GM12878 (cell line): ENCODE measurements around the gene NME7. TPM values are rescaled to one million over a fixed set of nuclear protein-coding genes. Genes with fewer than 3 reads are reported as not detected.

ENCODE experiments used
- ATAC-seq: fragments of 200-7000 bp; cut with Tn5 transposase; 3 replicates; pipeline ENCODE4 v1.9.1; 2020; ENCODE audit warnings: mild to moderate bottlenecking, moderate library complexity
- BruUV-seq: library from RNA; stranded (reverse); fragments of 400-500 nt; replicated peaks from 2 replicates; lab custom pipeline; 2021; lab: Mats Ljungman, UMichigan
- CTCF ChIA-PET: fragments of 300-600 bp; sonication (Branson Sonifier 250); formaldehyde crosslinking; extraction: SDS; loops from one replicate; lab custom pipeline; 2021; ENCODE audit warnings: inconsistent platforms; lab: Yijun Ruan, JAX
- POLR2A ChIA-PET: fragments of 350-600 bp; formaldehyde crosslinking; extraction: SDS; loops from one replicate; lab custom pipeline; 2021; ENCODE audit warnings: inconsistent platforms; lab: Charles Lee
- RAD21 ChIA-PET: fragments of 300-600 bp; sonication (Branson Sonifier 250); formaldehyde crosslinking; loops from one replicate; lab custom pipeline; 2023; ENCODE audit warnings: antibody characterized with exemption; ENCODE audit not compliant: unreplicated experiment; lab: Charles Lee
- SMC1A ChIA-PET: fragments of 300-600 bp; sonication (Branson Sonifier 250); formaldehyde crosslinking; loops from one replicate; lab custom pipeline; 2023; ENCODE audit not compliant: unreplicated experiment, uncharacterized antibody; lab: Charles Lee
- DNase-seq: peaks from one replicate; pipeline ENCODE4 v3.0.0-alpha.2; 2011; ENCODE audit warnings: low read depth, low spot score
- FAIRE-seq: peaks from 3 replicates; lab custom pipeline; 2011; peaks lifted over from hg19 to GRCh38; lab: Jason Lieb, UNC
- H2AFZ ChIP-seq: 2 replicates; pipeline ENCODE4 v1.6.0; 2011; ENCODE audit warnings: low read depth, low read length, control low read depth; ENCODE audit not compliant: control insufficient read depth
- H3K27ac ChIP-seq: 2 replicates; pipeline ENCODE4 v1.5.1; 2011; ENCODE audit warnings: control low read depth; ENCODE audit not compliant: control insufficient read depth, insufficient read depth
- H3K27me3 ChIP-seq, 2 experiments: replicated peaks in 1 of 2; 2 replicates each; pipeline versions ENCODE4 v1.6.0 to v1.6.1; 2011; ENCODE audit warnings: low read length in 1 of 2; ENCODE audit not compliant: control insufficient read depth in 2 of 2, insufficient read depth in 2 of 2
- H3K36me3 ChIP-seq, 2 experiments: 2 replicates each; pipeline ENCODE4 v1.5.1; 2011; ENCODE audit warnings: low read length in 1 of 2; ENCODE audit not compliant: control insufficient read depth in 2 of 2, insufficient read depth in 2 of 2
- H3K4me1 ChIP-seq: 2 replicates; pipeline ENCODE4 v1.6.1; 2011; ENCODE audit warnings: mild to moderate bottlenecking, low read length, moderate library complexity, mixed read lengths; ENCODE audit not compliant: control insufficient read depth, insufficient read depth
- H3K4me2 ChIP-seq: 2 replicates; pipeline ENCODE4 v1.6.0; 2011; ENCODE audit warnings: control low read depth; ENCODE audit not compliant: control insufficient read depth, insufficient read depth
- H3K4me3 ChIP-seq: fragments of 200-600 bp; sonication (generic); 2 replicates; pipeline ENCODE4 v1.5.1; 2016
- H3K79me2 ChIP-seq: 2 replicates; pipeline ENCODE4 v1.6.0; 2011; ENCODE audit warnings: low read length; ENCODE audit not compliant: control insufficient read depth, insufficient read depth
- H3K9ac ChIP-seq: 2 replicates; pipeline ENCODE4 v1.8.0; 2011; ENCODE audit warnings: low read length, control low read depth, mixed read lengths; ENCODE audit not compliant: control insufficient read depth, insufficient read depth
- H3K9me3 ChIP-seq: replicated peaks from 3 replicates; pipeline ENCODE4 v1.5.1; 2011; ENCODE audit warnings: mild to moderate bottlenecking, low read length; ENCODE audit not compliant: control insufficient read depth, insufficient read depth
- H4K20me1 ChIP-seq: 2 replicates; pipeline ENCODE4 v1.6.0; 2011; ENCODE audit not compliant: control insufficient read depth, insufficient read depth
- ATF2 ChIP-seq: IDR thresholded peaks from 2 replicates; pipeline ENCODE4 v1.6.1; 2012; ENCODE audit warnings: low read length, inconsistent platforms
- BCLAF1 ChIP-seq: fragments of 450-650 bp; IDR thresholded peaks from 2 replicates; pipeline ENCODE4 v1.6.1; 2017; ENCODE audit warnings: antibody characterized with exemption, mild to moderate bottlenecking, moderate library complexity
- CEBPZ ChIP-seq: fragments of 150-350 bp; IDR thresholded peaks from 2 replicates; pipeline ENCODE4 v1.6.1; 2016; ENCODE audit warnings: low read depth, low read length
- CREB1 ChIP-seq: IDR thresholded peaks from 2 replicates; pipeline ENCODE4 v1.6.1; 2012; ENCODE audit warnings: low read depth, mild to moderate bottlenecking, inconsistent platforms
- IKZF1 ChIP-seq: fragments of 450-650 bp; conservative IDR thresholded peaks from 2 replicates; pipeline ENCODE4 v1.6.1; 2017; ENCODE audit warnings: antibody characterized with exemption, mild to moderate bottlenecking
- JUNB ChIP-seq: IDR thresholded peaks from 2 replicates; pipeline ENCODE4 v1.6.1; 2016; ENCODE audit warnings: antibody characterized with exemption, mild to moderate bottlenecking
- MAX ChIP-seq: IDR thresholded peaks from 2 replicates; pipeline ENCODE4 v1.6.1; 2012; ENCODE audit warnings: low read depth, low read length, improper control_type of control experiment
- MYB ChIP-seq: fragments of 150-350 bp; IDR thresholded peaks from 2 replicates; pipeline ENCODE4 v1.6.1; 2014; ENCODE audit warnings: mild to moderate bottlenecking, low read depth, low read length, borderline replicate concordance
- NFYA ChIP-seq: IDR thresholded peaks from 2 replicates; pipeline ENCODE4 v1.6.1; 2011; ENCODE audit warnings: low read depth, mild to moderate bottlenecking, low read length, improper control_type of control experiment, borderline replicate concordance
- POLR2A ChIP-seq: IDR thresholded peaks from 2 replicates; pipeline ENCODE4 v1.6.1; 2011; ENCODE audit warnings: low read depth, mild to moderate bottlenecking, low read length
- RFX5 ChIP-seq: IDR thresholded peaks from 2 replicates; pipeline ENCODE4 v1.6.1; 2011; ENCODE audit warnings: low read depth, low read length, improper control_type of control experiment
- SMAD1 ChIP-seq: fragments of 450-650 bp; IDR thresholded peaks from 2 replicates; pipeline ENCODE4 v1.6.1; 2018; ENCODE audit warnings: mild to moderate bottlenecking, low read depth; ENCODE audit not compliant: partially characterized antibody
- SPI1 ChIP-seq: IDR thresholded peaks from 2 replicates; pipeline ENCODE4 v1.6.1; 2011; ENCODE audit warnings: low read depth, mild to moderate bottlenecking, low read length, moderate library complexity, borderline replicate concordance; ENCODE audit not compliant: insufficient read depth
- STAT3 ChIP-seq: IDR thresholded peaks from 2 replicates; pipeline ENCODE4 v1.6.1; 2011; ENCODE audit warnings: low read depth, low read length, improper control_type of control experiment
- TCF12 ChIP-seq: IDR thresholded peaks from 2 replicates; pipeline ENCODE4 v1.6.1; 2011; ENCODE audit warnings: low read depth, mild to moderate bottlenecking, low read length
- ZNF384 ChIP-seq: IDR thresholded peaks from 2 replicates; pipeline ENCODE4 v1.6.1; 2012; ENCODE audit warnings: low read depth, mild to moderate bottlenecking, low read length, improper control_type of control experiment, borderline replicate concordance
- WGBS: methylation state at CpG from one replicate; pipeline ENCODE4 v1.1.6; 2016; ENCODE audit warnings: low lambda C conversion rate; ENCODE audit not compliant: insufficient replicate concordance, insufficient coverage; ENCODE audit errors: missing lambda C conversion rate; 5-methylcytosine and 5-hydroxymethylcytosine counted together
- in situ Hi-C: fragments of 300-500 bp; cut with MboI; formaldehyde crosslinking; loops from 9 replicates; pipeline ENCODE4 v1.14.3; 2018; ENCODE audit warnings: mixed read lengths
- intact Hi-C: fragments of 100-400 bp; cut with micrococcal nuclease; formaldehyde crosslinking; loops from one replicate; pipeline ENCODE4 v1.14.2; 2022; ENCODE audit not compliant: unreplicated experiment
- polyA plus RNA-seq, 11 experiments: library from polyadenylated mRNA; depleted of rRNA in 4 of 11; unstranded in 6 of 11; stranded (reverse) in 5 of 11; fragments of >200 nt; fragmentation: Nextera tagmentation in 4 of 11; fragmentation: Illumina TruSeq in 1 of 11; extraction: Ambion mirVana in 4 of 11; extraction: Trizol in 1 of 11; gene quantifications; 1 replicate in 1 of 11; 2 replicates in 10 of 11; pipeline versions ENCODE4 v1.2.1 to v1.2.3, GENCODE V29; 2011 to 2016; ENCODE audit warnings: inconsistent platforms in 2 of 11, missing spikeins in 2 of 11, low read depth in 1 of 11
- total RNA-seq, 4 experiments: library from RNA; depleted of rRNA in 3 of 4; stranded (reverse); fragments of >200 nt in 3 of 4; fragmentation: Illumina TruSeq in 1 of 4; extraction: Trizol in 1 of 4; gene quantifications; 2 replicates each; pipeline versions ENCODE4 v1.2.1 to v1.2.3, GENCODE V29; 2013 to 2021

Gene NME7
- total and polyA plus RNA-seq, 10 of the 15 experiments (the other 5 are each of a cell fraction or from before 2014, with no cell fraction given) = 1.5 to 15.6 (median 7.2) TPM

- H4K20me1 ChIP-seq = no peaks in the 10 kb centered on the region
- intact Hi-C loops = no loop called here
- no peaks in the 10 kb centered on the region for H3K4me1 ChIP-seq
- no TSS peak for BruUV-seq
- H2AFZ ChIP-seq = no peak overlapping the region
- FAIRE-seq (no peak), DNase-seq (no peak), ATAC-seq (no peak)
- no peaks in the 10 kb centered on the region for H3K9me3 ChIP-seq
- H3K9ac ChIP-seq = no peak overlapping the region
- H3K27me3 ChIP-seq = no peaks in the 10 kb centered on the region
- H3K4me3 ChIP-seq = no peak overlapping the region
- WGBS = 89% methylated on average over 1 of the region's 1 CpG
- SMC1A ChIA-PET = interaction anchor here (1.1 kb wide), 1 partner anchor 19 kb away, joined by 3 read pairs; no protein-coding TSS in a partner anchor
- H3K36me3 ChIP-seq = no peaks in the 10 kb centered on the region
- POLR2A ChIA-PET = interaction anchor here (0.6 kb wide), 1 partner anchor 1609 kb away, joined by 4 read pairs; no protein-coding TSS in a partner anchor
- RAD21 ChIA-PET = no interaction called here
- CTCF ChIA-PET = no interaction called here
- H3K4me2 ChIP-seq = no peak overlapping the region
- no peak overlapping the region for H3K27ac ChIP-seq
- in situ Hi-C loops = no loop called here
- no peaks in the 10 kb centered on the region for H3K79me2 ChIP-seq
- TF ChIP-seq ZNF384 = no peak
- TF ChIP-seq ATF2 = no peak
- no peak for TF ChIP-seq BCLAF1
- no peak for TF ChIP-seq SMAD1
- no peak for TF ChIP-seq POLR2A
- TF ChIP-seq TCF12 = no peak
- TF ChIP-seq NFYA = no peak
- TF ChIP-seq IKZF1 = no peak
- no peak for TF ChIP-seq JUNB
- no peak for TF ChIP-seq MYB
- TF ChIP-seq SPI1 = no peak
- TF ChIP-seq STAT3 = no peak
- TF ChIP-seq MAX = no peak
- no peak for TF ChIP-seq CREB1
- no peak for TF ChIP-seq RFX5
- no peak for TF ChIP-seq CEBPZ
Measured at GRCh38 chr1:169266133-169266532, 101.5 kb downstream of the NME7 start.
